ENCODE measurements around the gene MGLL. TPM values are rescaled to one million over a fixed set of nuclear protein-coding genes. Genes with fewer than 3 reads are reported as not detected.

The MGLL gene
- total and polyA plus RNA-seq, 7 donors = 24.7 to 220 (median 46.8) TPM

GRCh38 chr3:127720985-127721935 is 101.1 kb downstream of the MGLL start:
- H3K4me3 ChIP-seq = no peak overlapping the region
- DNase-seq = peak; percentile 44
- intact Hi-C loops (cut with DNase I) = no loop called here
- no peaks in the 10 kb centered on the region for H3K27me3 ChIP-seq
- H3K9me3 ChIP-seq = no peaks in the 10 kb centered on the region
- H3K36me3 ChIP-seq = peaks cover 0 to 11% (median 0%) of the 10 kb centered on the region in 4 donors
- H3K27ac ChIP-seq = peak overlapping the region in 2 of 4 donors; percentile 3 to 75
- no peak for TF ChIP-seq POLR2AphosphoS5 (IDR thresholded peaks at IDR 0.05)
- TF ChIP-seq POLR2A (IDR thresholded peaks at IDR 0.05) = no peak
- no peak for TF ChIP-seq EP300 (IDR thresholded peaks at IDR 0.05)
- TF ChIP-seq, protein P1, sequence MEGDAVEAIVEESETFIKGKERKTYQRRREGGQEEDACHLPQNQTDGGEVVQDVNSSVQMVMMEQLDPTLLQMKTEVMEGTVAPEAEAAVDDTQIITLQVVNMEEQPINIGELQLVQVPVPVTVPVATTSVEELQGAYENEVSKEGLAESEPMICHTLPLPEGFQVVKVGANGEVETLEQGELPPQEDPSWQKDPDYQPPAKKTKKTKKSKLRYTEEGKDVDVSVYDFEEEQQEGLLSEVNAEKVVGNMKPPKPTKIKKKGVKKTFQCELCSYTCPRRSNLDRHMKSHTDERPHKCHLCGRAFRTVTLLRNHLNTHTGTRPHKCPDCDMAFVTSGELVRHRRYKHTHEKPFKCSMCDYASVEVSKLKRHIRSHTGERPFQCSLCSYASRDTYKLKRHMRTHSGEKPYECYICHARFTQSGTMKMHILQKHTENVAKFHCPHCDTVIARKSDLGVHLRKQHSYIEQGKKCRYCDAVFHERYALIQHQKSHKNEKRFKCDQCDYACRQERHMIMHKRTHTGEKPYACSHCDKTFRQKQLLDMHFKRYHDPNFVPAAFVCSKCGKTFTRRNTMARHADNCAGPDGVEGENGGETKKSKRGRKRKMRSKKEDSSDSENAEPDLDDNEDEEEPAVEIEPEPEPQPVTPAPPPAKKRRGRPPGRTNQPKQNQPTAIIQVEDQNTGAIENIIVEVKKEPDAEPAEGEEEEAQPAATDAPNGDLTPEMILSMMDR (IDR thresholded peaks at IDR 0.05) = no peak
- peaks cover 0 to 54% (median 32%) of the 10 kb centered on the region in 4 donors for H3K4me1 ChIP-seq
- 74 to 87% methylated on average over 17 of the region's 17 CpGs for WGBS, 2 donors

GRCh38 chr3:127720161-127720823 is 102.0 kb downstream of the MGLL start:
- intact Hi-C loops (cut with DNase I) = no loop called here
- Histone ChIP-seq H3K4me3 (no peak overlapping the region), H3K27ac (peak overlapping the region in 1 of 4 donors; percentile 3), H3K4me1 (peaks cover 0 to 59% (median 32%) of the 10 kb centered on the region in 4 donors), H3K36me3 (peaks cover 0 to 11% (median 0%) of the 10 kb centered on the region in 4 donors), H3K9me3 (no peaks in the 10 kb centered on the region), H3K27me3 (no peaks in the 10 kb centered on the region)
- no peak for TF ChIP-seq EP300 (IDR thresholded peaks at IDR 0.05)
- no peak for TF ChIP-seq POLR2AphosphoS5 (IDR thresholded peaks at IDR 0.05)
- TF ChIP-seq, protein P1 (IDR thresholded peaks at IDR 0.05) = no peak
- no peak for TF ChIP-seq POLR2A (IDR thresholded peaks at IDR 0.05)
- peak; percentile 43 for DNase-seq
- 93 to 94% methylated on average over 15 of the region's 15 CpGs for WGBS, 2 donors

DNA sequence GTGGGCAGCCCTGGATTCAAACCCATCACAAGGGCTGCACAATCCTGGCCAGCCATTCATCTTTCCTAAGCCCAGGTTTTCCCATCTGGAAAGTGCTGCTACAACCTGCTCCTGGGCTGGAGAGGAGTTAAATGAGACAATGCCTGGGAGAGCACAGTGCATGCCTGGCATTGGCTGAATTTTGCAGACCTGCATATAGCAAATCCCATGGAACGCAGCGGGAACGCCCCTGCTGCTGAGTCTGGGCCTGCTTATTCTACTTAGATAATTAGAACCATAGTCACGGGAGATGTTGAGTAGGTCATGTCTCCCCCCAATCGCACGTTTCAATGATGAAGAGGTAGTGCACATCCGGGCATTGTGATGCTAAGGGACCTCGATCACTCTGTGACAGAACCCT is 102.9 kb downstream of the MGLL start:
- intact Hi-C loops (cut with DNase I) = no loop called here
- no peak overlapping the region for H3K4me3 ChIP-seq
- H3K36me3 ChIP-seq = peaks cover 0 to 11% (median 0%) of the 10 kb centered on the region in 4 donors
- peaks cover 0 to 62% (median 32%) of the 10 kb centered on the region in 4 donors for H3K4me1 ChIP-seq
- WGBS, 2 donors = 96 to 97% methylated on average over 8 of the region's 8 CpGs
- no peaks in the 10 kb centered on the region for H3K27me3 ChIP-seq
- no peak overlapping the region for H3K27ac ChIP-seq
- peak; percentile 22 for DNase-seq
- no peaks in the 10 kb centered on the region for H3K9me3 ChIP-seq
- TF ChIP-seq, protein P1 (IDR thresholded peaks at IDR 0.05) = no peak
- TF ChIP-seq POLR2AphosphoS5 (IDR thresholded peaks at IDR 0.05) (no peak), EP300 (IDR thresholded peaks at IDR 0.05) (no peak), POLR2A (IDR thresholded peaks at IDR 0.05) (no peak)

- H3K27me3 ChIP-seq = no peaks in the 10 kb centered on the region
- no peak for DNase-seq
- H3K4me1 ChIP-seq = peaks cover 0 to 62% (median 32%) of the 10 kb centered on the region in 4 donors
- TF ChIP-seq EP300 (IDR thresholded peaks at IDR 0.05) (no peak), POLR2AphosphoS5 (IDR thresholded peaks at IDR 0.05) (no peak), POLR2A (IDR thresholded peaks at IDR 0.05) (no peak)
- TF ChIP-seq, protein P1 (IDR thresholded peaks at IDR 0.05) = no peak
- no peak overlapping the region for H3K4me3 ChIP-seq
- H3K36me3 ChIP-seq = peaks cover 0 to 11% (median 0%) of the 10 kb centered on the region in 4 donors
- peak overlapping the region in 1 of 4 donors; percentile 1 for H3K27ac ChIP-seq
- WGBS, 2 donors = 81 to 87% methylated on average over 3 of the region's 3 CpGs
- intact Hi-C loops (cut with DNase I) = no loop called here
- no peaks in the 10 kb centered on the region for H3K9me3 ChIP-seq
These were observed 103.4 kb downstream of the MGLL start for GRCh38 chr3:127718916-127719290.
